ENCODE data around the gene CRK. TPM values are rescaled to one million over a fixed set of nuclear protein-coding genes. Genes with fewer than 3 reads are reported as not detected.
A peak's percentile ranks its signal among the peaks of the same experiment; 100 is the strongest.

CRK gene
- polyA plus RNA-seq, 3 donors: 22.3 to 28.0 (median 26.5) TPM

DNA sequence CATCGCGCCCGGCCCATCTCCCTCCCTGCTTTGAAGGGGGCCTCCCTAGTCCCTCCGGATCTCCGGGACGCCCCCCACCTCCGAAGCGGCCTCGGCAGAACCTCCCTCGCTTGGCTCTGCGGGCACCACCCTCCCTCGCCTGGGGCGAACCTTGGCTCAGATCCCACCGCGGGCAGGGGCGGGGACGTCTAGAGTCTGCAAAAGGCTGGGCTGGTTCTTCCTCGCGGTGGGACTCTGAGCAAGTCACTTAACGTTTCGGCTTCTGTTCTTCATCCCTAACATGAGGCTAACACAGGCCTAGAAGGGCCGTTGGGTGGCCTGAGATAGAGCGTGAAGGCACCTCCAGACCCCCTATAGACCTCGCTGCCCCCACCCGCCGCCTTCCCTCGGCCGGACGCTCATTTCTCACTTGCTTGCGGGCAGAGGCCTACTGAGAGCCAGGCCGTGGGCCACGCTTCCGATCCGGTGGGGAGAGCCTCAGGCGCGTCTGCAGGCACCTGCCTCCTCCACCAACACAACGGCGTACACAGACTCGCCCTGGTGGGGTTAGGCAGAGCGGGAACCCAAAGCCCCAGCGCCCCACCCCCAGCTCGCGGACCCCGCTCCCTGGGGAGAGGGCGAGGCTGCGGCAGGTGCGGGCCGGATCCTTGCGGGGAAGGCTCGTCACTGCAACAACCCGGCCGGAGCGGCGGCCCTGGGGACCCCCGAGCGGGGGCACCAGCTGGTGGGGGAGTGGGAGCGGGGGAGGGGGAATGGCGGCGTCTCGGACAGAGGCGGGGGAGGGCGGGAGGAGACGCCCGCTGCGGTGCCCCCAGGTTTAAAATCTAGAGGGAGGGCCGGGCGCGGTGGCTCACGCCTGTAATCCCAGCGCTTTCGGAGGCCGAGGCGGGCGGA, 31.0 kb upstream of the CRK start:
- Histone ChIP-seq H3K79me2 (ENCODE audit: insufficient read depth, low read length) (no peaks in the 10 kb centered on the region), H4K20me1 (ENCODE audit: insufficient read depth, low read length) (peaks cover 13% of the 10 kb centered on the region), H3K9me3 (replicated peaks in 1 of 2; ENCODE audit: control insufficient read depth in 1 of 2, insufficient read depth in 1 of 2, low read length in 2 of 2) (no peaks in the 10 kb centered on the region), H3K4me3 (replicated peaks in 1 of 3; ENCODE audit: low read depth in 2 of 3, low read length in 3 of 3) (peak overlapping the region in 2 of 3 experiments; percentile 51 to 78), H3K4me2 (replicated peaks; ENCODE audit: extremely low read depth, low read length, poor library complexity, severe bottlenecking) (peak overlapping the region; percentile 89), H3K4me1 (ENCODE audit: control insufficient read depth in 1 of 2, insufficient read depth in 2 of 2, low read length in 2 of 2) (peaks cover 44 to 58% of the 10 kb centered on the region in 2 donors), H3K27ac (ENCODE audit: low read depth in 1 of 2, low read length in 2 of 2) (no peak overlapping the region), H2AFZ (ENCODE audit: insufficient read depth, low read depth, low read length, poor library complexity, severe bottlenecking) (peak overlapping the region; percentile 70), H3K36me3 (replicated peaks in 1 of 2; ENCODE audit: control insufficient read depth in 1 of 2, insufficient read depth in 2 of 2, low read length in 2 of 2) (no peaks in the 10 kb centered on the region), H3K9ac (ENCODE audit: insufficient read depth, low read length, poor library complexity, severe bottlenecking) (peak overlapping the region; percentile 46), H3K27me3 (ENCODE audit: control insufficient read depth in 2 of 2, insufficient read depth in 2 of 2, low read length in 2 of 2) (peaks cover 6 to 50% of the 10 kb centered on the region in 2 donors)
- TF ChIP-seq, protein P1, sequence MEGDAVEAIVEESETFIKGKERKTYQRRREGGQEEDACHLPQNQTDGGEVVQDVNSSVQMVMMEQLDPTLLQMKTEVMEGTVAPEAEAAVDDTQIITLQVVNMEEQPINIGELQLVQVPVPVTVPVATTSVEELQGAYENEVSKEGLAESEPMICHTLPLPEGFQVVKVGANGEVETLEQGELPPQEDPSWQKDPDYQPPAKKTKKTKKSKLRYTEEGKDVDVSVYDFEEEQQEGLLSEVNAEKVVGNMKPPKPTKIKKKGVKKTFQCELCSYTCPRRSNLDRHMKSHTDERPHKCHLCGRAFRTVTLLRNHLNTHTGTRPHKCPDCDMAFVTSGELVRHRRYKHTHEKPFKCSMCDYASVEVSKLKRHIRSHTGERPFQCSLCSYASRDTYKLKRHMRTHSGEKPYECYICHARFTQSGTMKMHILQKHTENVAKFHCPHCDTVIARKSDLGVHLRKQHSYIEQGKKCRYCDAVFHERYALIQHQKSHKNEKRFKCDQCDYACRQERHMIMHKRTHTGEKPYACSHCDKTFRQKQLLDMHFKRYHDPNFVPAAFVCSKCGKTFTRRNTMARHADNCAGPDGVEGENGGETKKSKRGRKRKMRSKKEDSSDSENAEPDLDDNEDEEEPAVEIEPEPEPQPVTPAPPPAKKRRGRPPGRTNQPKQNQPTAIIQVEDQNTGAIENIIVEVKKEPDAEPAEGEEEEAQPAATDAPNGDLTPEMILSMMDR (IDR thresholded peaks at IDR 0.05): no peak
- Mint-ChIP-seq H3K4me3 (peak overlapping the region; percentile 82 to 90), H3K9me3 (peaks cover 2 to 14% (median 10%) of the 10 kb centered on the region in 7 donors), H3K36me3 (peaks cover 18% of the 10 kb centered on the region in 2 donors), H3K27me3 (ENCODE audit: low read depth in 3 of 3) (peaks cover 45 to 78% (median 58%) of the 10 kb centered on the region in 3 donors), H3K27ac (peak overlapping the region in 4 of 7 donors; percentile 7 to 64 (median 51)), H3K4me1 (peaks cover 37% of the 10 kb centered on the region)
- intact Hi-C loops (cut with micrococcal nuclease): no loop called here
- peak; percentile 33 to 45 (median 36) for DNase-seq
- 3% methylated on average over 48 of the region's 74 CpGs for whole genome bisulfite sequencing (ENCODE audit: insufficient coverage)

- peak overlapping the region; percentile 81 for H2AFZ ChIP-seq (ENCODE audit: insufficient read depth, low read depth, low read length, poor library complexity, severe bottlenecking)
- peaks cover 38 to 49% of the 10 kb centered on the region in 2 donors for H3K4me1 ChIP-seq (ENCODE audit: control insufficient read depth in 1 of 2, insufficient read depth in 2 of 2, low read length in 2 of 2)
- TF ChIP-seq, protein P1 (IDR thresholded peaks at IDR 0.05): no peak
- Mint-ChIP-seq H3K27me3 (ENCODE audit: low read depth in 3 of 3) (peaks cover 53 to 81% (median 58%) of the 10 kb centered on the region in 3 donors), H3K4me3 (peak overlapping the region; percentile 74 to 90), H3K27ac (no peak overlapping the region), H3K9me3 (peaks cover 2 to 14% (median 9%) of the 10 kb centered on the region in 7 donors), H3K4me1 (peaks cover 32% of the 10 kb centered on the region), H3K36me3 (peaks cover 23 to 25% of the 10 kb centered on the region in 2 donors)
- no peak overlapping the region for H3K27ac ChIP-seq (ENCODE audit: low read depth in 1 of 2, low read length in 2 of 2)
- H4K20me1 ChIP-seq (ENCODE audit: insufficient read depth, low read length): peaks cover 12% of the 10 kb centered on the region
- peak overlapping the region; percentile 40 for H3K9ac ChIP-seq (ENCODE audit: insufficient read depth, low read length, poor library complexity, severe bottlenecking)
- H3K36me3 ChIP-seq (replicated peaks in 1 of 2; ENCODE audit: control insufficient read depth in 1 of 2, insufficient read depth in 2 of 2, low read length in 2 of 2): no peaks in the 10 kb centered on the region
- peaks cover 6 to 51% of the 10 kb centered on the region in 2 donors for H3K27me3 ChIP-seq (ENCODE audit: control insufficient read depth in 2 of 2, insufficient read depth in 2 of 2, low read length in 2 of 2)
- no peaks in the 10 kb centered on the region for H3K79me2 ChIP-seq (ENCODE audit: insufficient read depth, low read length)
- WGBS (ENCODE audit: insufficient coverage): 1% methylated on average over 81 of the region's 127 CpGs
- intact Hi-C loops (cut with micrococcal nuclease): no loop called here
- H3K4me3 ChIP-seq (replicated peaks in 1 of 3; ENCODE audit: low read depth in 2 of 3, low read length in 3 of 3): peak overlapping the region; percentile 9 to 78 (median 20)
- peak in 2 of 3 donors; percentile 31 to 33 for DNase-seq
- H3K9me3 ChIP-seq (replicated peaks in 1 of 2; ENCODE audit: control insufficient read depth in 1 of 2, insufficient read depth in 1 of 2, low read length in 2 of 2): no peaks in the 10 kb centered on the region
- H3K4me2 ChIP-seq (replicated peaks; ENCODE audit: extremely low read depth, low read length, poor library complexity, severe bottlenecking): peak overlapping the region; percentile 77
Measured at GRCh38 chr17:1485423-1486376, 29.7 kb upstream of the CRK start.
